Lower lobe of right lung (tissue), 2 donors: ENCODE measurements around the gene MYRF. TPM values are rescaled to one million over a fixed set of nuclear protein-coding genes. Genes with fewer than 3 reads are reported as not detected.

Experiments
- ATAC-seq, 2 donors: fragments of 200-7000 bp; cut with Tn5 transposase; one replicate each; pipeline ENCODE4 v1.9.1; 2020 to 2022; ENCODE audit warnings: mild to moderate bottlenecking in 2 of 2, moderate library complexity in 2 of 2
- DNase-seq: peaks from one replicate; pipeline ENCODE4 v3.0.0-alpha.2; 2020
- H3K27ac ChIP-seq: fragments of 200-600 bp; one replicate; pipeline ENCODE4 v1.8.0; 2022
- H3K27me3 ChIP-seq: fragments of 200-600 bp; one replicate; pipeline ENCODE4 v1.8.0; 2022; ENCODE audit warnings: low read depth
- H3K36me3 ChIP-seq: fragments of 200-600 bp; one replicate; pipeline ENCODE4 v1.8.0; 2022; ENCODE audit warnings: mild to moderate bottlenecking
- H3K4me1 ChIP-seq: fragments of 200-600 bp; one replicate; pipeline ENCODE4 v1.8.0; 2022
- H3K4me3 ChIP-seq: fragments of 200-600 bp; one replicate; pipeline ENCODE4 v1.8.0; 2022; ENCODE audit warnings: mild to moderate bottlenecking
- H3K9me3 ChIP-seq: fragments of 200-600 bp; one replicate; pipeline ENCODE4 v1.8.0; 2022
- intact Hi-C: fragments of 100-400 bp; cut with DNase I; formaldehyde crosslinking; loops from one replicate; pipeline ENCODE4 v1.11.0; 2022
- total RNA-seq: library from RNA; stranded (reverse); fragmentation: NEBNext Ultra II Directional; extraction: Animal tissue kit (Norgen Biotek cat#: 25700); gene quantifications from one replicate; pipeline ENCODE4 v1.2.1, GENCODE V29; 2021
- TF ChIP-seq, protein P1 (sequence below): fragments of 200-600 bp; IDR thresholded peaks from one replicate; pipeline ENCODE4 v1.8.0; 2022; ENCODE audit warnings: antibody characterized with exemption, mild to moderate bottlenecking
- donor health status: DM: no; HTN: yes; CAD: no; lungs with severe emphysema.

Gene MYRF
- total RNA-seq, 1 donor from 2014 or later, result 37.9 TPM

DNA sequence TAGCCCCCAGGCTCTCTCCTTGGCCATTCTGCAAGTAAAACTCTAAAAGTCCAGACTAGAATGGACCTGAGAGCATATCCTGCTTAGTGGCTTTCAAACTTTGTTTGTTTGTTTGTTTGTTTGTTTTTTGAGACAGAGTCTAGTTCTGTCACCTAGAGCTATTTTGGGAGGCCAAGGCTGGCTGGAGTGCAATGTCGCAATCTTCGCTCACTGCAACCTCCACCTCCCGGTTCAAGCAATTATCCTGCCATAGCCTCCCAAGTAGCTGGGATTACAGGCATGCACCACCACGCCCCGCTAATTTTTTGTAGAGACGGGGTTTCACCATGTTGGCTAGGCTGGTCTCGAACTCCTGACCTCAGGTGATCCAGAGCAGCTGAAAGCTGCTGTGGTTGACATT is 43.3 kb upstream of the MYRF start:
- ATAC-seq, result no peak
- DNase-seq, result no peak
- Histone ChIP-seq H3K4me3 (no peak overlapping the region), H3K36me3 (no peaks in the 10 kb centered on the region), H3K27me3 (no peaks in the 10 kb centered on the region), H3K27ac (no peak overlapping the region), H3K4me1 (no peaks in the 10 kb centered on the region), H3K9me3 (no peaks in the 10 kb centered on the region)
- intact Hi-C loops, result no loop called here
- TF ChIP-seq, protein P1, sequence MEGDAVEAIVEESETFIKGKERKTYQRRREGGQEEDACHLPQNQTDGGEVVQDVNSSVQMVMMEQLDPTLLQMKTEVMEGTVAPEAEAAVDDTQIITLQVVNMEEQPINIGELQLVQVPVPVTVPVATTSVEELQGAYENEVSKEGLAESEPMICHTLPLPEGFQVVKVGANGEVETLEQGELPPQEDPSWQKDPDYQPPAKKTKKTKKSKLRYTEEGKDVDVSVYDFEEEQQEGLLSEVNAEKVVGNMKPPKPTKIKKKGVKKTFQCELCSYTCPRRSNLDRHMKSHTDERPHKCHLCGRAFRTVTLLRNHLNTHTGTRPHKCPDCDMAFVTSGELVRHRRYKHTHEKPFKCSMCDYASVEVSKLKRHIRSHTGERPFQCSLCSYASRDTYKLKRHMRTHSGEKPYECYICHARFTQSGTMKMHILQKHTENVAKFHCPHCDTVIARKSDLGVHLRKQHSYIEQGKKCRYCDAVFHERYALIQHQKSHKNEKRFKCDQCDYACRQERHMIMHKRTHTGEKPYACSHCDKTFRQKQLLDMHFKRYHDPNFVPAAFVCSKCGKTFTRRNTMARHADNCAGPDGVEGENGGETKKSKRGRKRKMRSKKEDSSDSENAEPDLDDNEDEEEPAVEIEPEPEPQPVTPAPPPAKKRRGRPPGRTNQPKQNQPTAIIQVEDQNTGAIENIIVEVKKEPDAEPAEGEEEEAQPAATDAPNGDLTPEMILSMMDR, result no peak

DNA sequence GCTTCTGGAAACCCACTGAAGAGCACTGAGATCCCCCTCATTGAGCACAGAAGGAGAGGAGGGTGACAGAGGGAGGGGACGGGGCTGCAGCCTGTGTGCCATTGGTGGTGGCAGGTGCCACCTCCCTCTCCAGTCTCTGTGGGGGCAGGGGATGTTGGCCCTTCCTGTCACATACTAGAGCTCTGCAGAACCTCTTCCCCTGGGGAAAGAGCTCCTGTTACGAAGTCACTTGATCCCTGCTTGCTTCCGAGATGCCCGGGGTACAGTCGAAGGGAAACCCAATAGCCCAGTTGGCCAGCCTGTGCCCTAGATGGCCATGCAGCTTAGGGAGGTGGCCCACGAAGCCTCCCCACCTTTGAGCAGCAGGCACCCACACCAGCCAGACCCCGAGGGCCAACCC is 42.9 kb upstream of the MYRF start:
- no peaks in the 10 kb centered on the region for H3K27me3 ChIP-seq
- H3K27ac ChIP-seq, result no peak overlapping the region
- TF ChIP-seq, protein P1, result no peak
- DNase-seq (no peak), ATAC-seq (no peak)
- H3K4me3 ChIP-seq, result no peak overlapping the region
- H3K9me3 ChIP-seq, result no peaks in the 10 kb centered on the region
- intact Hi-C loops, result no loop called here
- H3K36me3 ChIP-seq, result no peaks in the 10 kb centered on the region
- H3K4me1 ChIP-seq, result no peaks in the 10 kb centered on the region

DNA sequence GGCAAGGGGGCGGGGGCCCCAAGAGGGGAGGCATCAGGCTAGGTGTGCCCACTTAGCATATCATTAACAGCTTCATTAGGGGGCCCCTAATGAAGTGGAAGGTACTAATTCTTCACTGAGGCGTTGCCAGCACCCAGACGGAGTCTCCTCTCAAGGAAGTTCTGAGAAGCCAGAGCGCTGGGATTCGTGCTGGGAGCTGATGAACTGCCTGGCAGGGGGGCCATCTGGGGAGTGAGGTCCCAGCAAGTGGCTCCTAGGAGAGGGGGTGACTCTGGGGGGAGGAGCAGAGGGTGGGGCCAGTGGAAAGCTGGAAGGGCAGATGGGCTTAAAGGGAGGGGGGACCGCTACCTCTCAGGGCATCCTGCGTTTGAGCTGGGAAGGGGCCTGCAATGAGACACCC is 42.4 kb upstream of the MYRF start:
- Histone ChIP-seq H3K9me3 (no peaks in the 10 kb centered on the region), H3K27me3 (no peaks in the 10 kb centered on the region), H3K36me3 (no peaks in the 10 kb centered on the region), H3K4me3 (no peak overlapping the region), H3K27ac (no peak overlapping the region), H3K4me1 (no peaks in the 10 kb centered on the region)
- ATAC-seq (no peak), DNase-seq (no peak)
- TF ChIP-seq, protein P1, result no peak
- intact Hi-C loops, result no loop called here

DNA sequence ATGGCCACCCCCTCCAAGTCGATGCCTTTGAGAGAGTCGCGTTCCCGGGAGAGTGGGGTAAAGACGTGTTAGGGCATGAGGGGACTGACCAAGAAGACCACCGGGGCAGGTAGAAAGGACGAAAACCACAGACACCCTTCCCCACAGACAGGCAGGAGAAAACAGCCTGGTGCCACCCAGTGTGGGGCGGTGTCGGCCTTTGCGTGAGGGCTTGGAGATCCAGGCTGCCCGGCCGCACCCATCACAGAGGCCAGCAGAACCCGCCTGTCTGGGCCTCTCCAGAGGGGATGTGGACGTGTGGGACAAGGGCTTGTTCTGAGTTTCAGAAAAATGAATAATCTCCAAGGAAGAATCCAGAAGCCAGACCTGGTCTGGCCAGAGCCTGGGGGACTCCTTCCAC is 41.4 kb upstream of the MYRF start:
- TF ChIP-seq, protein P1, result no peak
- Histone ChIP-seq H3K4me3 (no peak overlapping the region), H3K27me3 (no peaks in the 10 kb centered on the region), H3K9me3 (no peaks in the 10 kb centered on the region), H3K4me1 (peaks cover 8% of the 10 kb centered on the region), H3K27ac (no peak overlapping the region), H3K36me3 (no peaks in the 10 kb centered on the region)
- DNase-seq (no peak), ATAC-seq (no peak)
- intact Hi-C loops, result no loop called here

DNA sequence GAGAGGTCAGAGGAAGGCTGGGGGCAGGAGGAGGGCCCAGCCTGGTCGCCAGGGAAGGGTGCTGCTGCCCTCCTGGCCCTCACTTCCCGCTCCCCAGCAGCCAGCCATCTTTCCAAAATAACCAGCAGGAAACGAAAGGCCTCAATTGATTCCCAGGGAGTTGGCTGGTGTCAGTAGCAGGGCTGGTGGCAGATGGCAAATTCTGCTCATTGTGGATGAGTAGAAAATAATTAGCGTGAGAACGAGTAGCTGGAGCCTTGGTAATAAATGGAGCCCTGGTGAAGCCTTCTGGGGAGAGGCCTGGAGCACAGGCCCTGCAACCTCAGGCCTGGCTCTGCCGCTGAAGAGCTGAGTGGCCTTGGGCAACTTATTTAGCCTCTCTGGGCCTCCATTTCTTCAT is 40.9 kb upstream of the MYRF start:
- intact Hi-C loops, result no loop called here
- no peak overlapping the region for H3K4me3 ChIP-seq
- DNase-seq, result no peak
- ATAC-seq, result no peak
- H3K27ac ChIP-seq, result no peak overlapping the region
- H3K9me3 ChIP-seq, result no peaks in the 10 kb centered on the region
- TF ChIP-seq, protein P1, result no peak
- peaks cover 13% of the 10 kb centered on the region for H3K4me1 ChIP-seq
- no peaks in the 10 kb centered on the region for H3K27me3 ChIP-seq
- H3K36me3 ChIP-seq, result no peaks in the 10 kb centered on the region

DNA sequence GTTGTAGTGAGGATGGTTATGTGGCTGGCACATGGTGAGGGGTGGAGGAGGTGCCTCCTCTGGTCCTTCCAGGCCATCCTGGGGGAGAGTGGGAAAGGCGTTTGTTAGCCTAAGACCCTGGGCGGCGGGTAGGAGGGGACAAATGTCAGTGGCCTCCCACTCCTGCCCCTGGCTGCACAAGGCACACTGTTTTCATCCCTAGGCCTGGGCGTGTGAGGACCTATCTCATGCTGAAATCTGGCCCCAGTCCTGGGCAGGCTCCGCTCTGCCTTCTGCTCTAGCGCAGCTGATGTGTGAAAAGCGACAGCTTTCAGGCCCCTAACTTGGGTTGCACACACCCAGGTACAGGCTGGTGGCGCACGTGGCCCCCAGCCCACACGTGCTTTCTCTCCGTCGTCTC is 40.1 kb upstream of the MYRF start:
- no peak for ATAC-seq
- Histone ChIP-seq H3K27ac (no peak overlapping the region), H3K9me3 (no peaks in the 10 kb centered on the region)

More for the DNA sequence above, 40.1 kb upstream of the MYRF start:
- no peak for DNase-seq
- intact Hi-C loops, result no loop called here
- Histone ChIP-seq H3K4me3 (no peak overlapping the region), H3K4me1 (peaks cover 21% of the 10 kb centered on the region), H3K36me3 (no peaks in the 10 kb centered on the region), H3K27me3 (no peaks in the 10 kb centered on the region)
- TF ChIP-seq, protein P1, result no peak
